RPMI8226 (cell line): Measurements from ENCODE around the gene SLC7A7.
"Not testable (repeated sequence)": the region's sequence is repeated elsewhere in the genome, so short reads cannot be mapped to it uniquely, and the experiment has no call there.

ENCODE experiments used
- DNase-seq: peaks from one replicate; pipeline ENCODE4 v3.0.0-alpha.2; 2015

The SLC7A7 gene

GRCh38 chr14:22814941-22815713 lies at the start of gene SLC7A7:
Gene SLC7A7, minus strand, starts transcription at chr14:22815435. Its CDS starts 2,037 bp downstream, at chr14:22813398.
- peak; percentile 75 for DNase-seq

- DNase-seq: no peak
Observed at GRCh38 chr14:22864979-22865378, 49.7 kb upstream of the SLC7A7 start.

GRCh38 chr14:22861651-22862050 lies 46.4 kb upstream of the SLC7A7 start:
- no peak for DNase-seq

- not testable (repeated sequence) for DNase-seq
Observed at GRCh38 chr14:22860377-22860776, 45.1 kb upstream of the SLC7A7 start.

GRCh38 chr14:22856428-22856827 lies 41.2 kb upstream of the SLC7A7 start:
- no peak for DNase-seq

- DNase-seq: no peak
Observed at GRCh38 chr14:22854963-22855724, 39.9 kb upstream of the SLC7A7 start.

- not testable (repeated sequence) for DNase-seq
Observed at GRCh38 chr14:22854296-22854695, 39.1 kb upstream of the SLC7A7 start.

GRCh38 chr14:22852940-22853767 lies 37.9 kb upstream of the SLC7A7 start:
- DNase-seq: peak; percentile 71

- no peak for DNase-seq
Observed at GRCh38 chr14:22852599-22852939, 37.3 kb upstream of the SLC7A7 start.

GRCh38 chr14:22852178-22852577 lies 36.9 kb upstream of the SLC7A7 start:
- DNase-seq: not testable (repeated sequence)

GRCh38 chr14:22850944-22851764 lies 35.9 kb upstream of the SLC7A7 start:
- DNase-seq: no peak

- no peak for DNase-seq
Observed at GRCh38 chr14:22849212-22849819, 34.1 kb upstream of the SLC7A7 start.

GRCh38 chr14:22848351-22849164 lies 33.3 kb upstream of the SLC7A7 start:
- no peak for DNase-seq

- no peak for DNase-seq
Observed at GRCh38 chr14:22847661-22848341, 32.6 kb upstream of the SLC7A7 start.

GRCh38 chr14:22846811-22847307 lies 31.6 kb upstream of the SLC7A7 start:
- no peak for DNase-seq

- DNase-seq: no peak
Observed at GRCh38 chr14:22845821-22846625, 30.8 kb upstream of the SLC7A7 start.

- no peak for DNase-seq
Observed at GRCh38 chr14:22845103-22845394, 29.8 kb upstream of the SLC7A7 start.

GRCh38 chr14:22844221-22845102 lies 29.2 kb upstream of the SLC7A7 start:
- no peak for DNase-seq
